ENCODE data around the gene MCF2L. TPM values are rescaled to one million over a fixed set of nuclear protein-coding genes. Genes with fewer than 3 reads are reported as not detected.
A peak's percentile ranks its signal among the peaks of the same experiment; 100 is the strongest.

Gene MCF2L
- total RNA-seq, 1 experiment from 2014 or later = 22.1 TPM

- Mint-ChIP-seq H3K9me3 (ENCODE audit: unreplicated experiment) (peaks cover 13% of the 10 kb centered on the region), H3K4me3 (ENCODE audit: unreplicated experiment) (no peak overlapping the region), H3K4me1 (ENCODE audit: low read depth, unreplicated experiment) (no peaks in the 10 kb centered on the region), H3K27me3 (ENCODE audit: insufficient read depth, unreplicated experiment) (peaks cover 5% of the 10 kb centered on the region), H3K27ac (ENCODE audit: unreplicated experiment) (no peak overlapping the region), H3K36me3 (ENCODE audit: insufficient read depth, unreplicated experiment) (no peaks in the 10 kb centered on the region)
- DNase-seq = peak in 1 of 2 experiments; percentile 10
- POLR2A ChIA-PET = no interaction called here
- no peaks in the 10 kb centered on the region for H3K9me3 ChIP-seq
- no peak for TF ChIP-seq CTCF (IDR thresholded peaks at IDR 0.05; ENCODE audit: insufficient read depth in 1 of 2, low read depth in 1 of 2, low read length in 1 of 2, severe bottlenecking in 1 of 2, unreplicated experiment in 1 of 2)
- BruUV-seq (replicated peaks) = no TSS peak
- H3K27me3 ChIP-seq (replicated peaks; ENCODE audit: control insufficient read depth, insufficient read depth, low read length) = no peaks in the 10 kb centered on the region; the same call in 1 of the 2 replicates
- H3K4me3 ChIP-seq (ENCODE audit: low read depth, low read length) = no peak overlapping the region
- H3K4me1 ChIP-seq = peaks cover 4% of the 10 kb centered on the region; the same call in 1 of the 2 replicates
- CTCF ChIA-PET = interaction anchor here (1.3 kb wide), 1 partner anchor 59 kb away, joined by 8 read pairs; no protein-coding TSS in a partner anchor
- intact Hi-C loops (cut with micrococcal nuclease; ENCODE audit: unreplicated experiment) = no loop called here
- peaks cover 1% of the 10 kb centered on the region; the same call in 1 of the 2 replicates for H3K36me3 ChIP-seq (ENCODE audit: control insufficient read depth, insufficient read depth, low read length)
Measured at GRCh38 chr13:112970552-112971287, 1.7 kb downstream of the MCF2L start.

- no peak overlapping the region for H3K27ac Mint-ChIP-seq (ENCODE audit: unreplicated experiment)
- H3K36me3 Mint-ChIP-seq (ENCODE audit: insufficient read depth, unreplicated experiment) = no peaks in the 10 kb centered on the region
- no peaks in the 10 kb centered on the region; the same call in 1 of the 2 replicates for H3K27me3 ChIP-seq (replicated peaks; ENCODE audit: control insufficient read depth, insufficient read depth, low read length)
- ChIA-PET POLR2A (no interaction called here), CTCF (no interaction called here)
- no peak for TF ChIP-seq CTCF (IDR thresholded peaks at IDR 0.05; ENCODE audit: insufficient read depth in 1 of 2, low read depth in 1 of 2, low read length in 1 of 2, severe bottlenecking in 1 of 2, unreplicated experiment in 1 of 2)
- H3K4me3 Mint-ChIP-seq (ENCODE audit: unreplicated experiment) = no peak overlapping the region
- no peaks in the 10 kb centered on the region for H3K9me3 ChIP-seq
- peaks cover 13% of the 10 kb centered on the region for H3K9me3 Mint-ChIP-seq (ENCODE audit: unreplicated experiment)
- intact Hi-C loops (cut with micrococcal nuclease; ENCODE audit: unreplicated experiment) = no loop called here
- H3K4me3 ChIP-seq (ENCODE audit: low read depth, low read length) = no peak overlapping the region
- peaks cover 4% of the 10 kb centered on the region; the same call in 1 of the 2 replicates for H3K4me1 ChIP-seq
- H3K27me3 Mint-ChIP-seq (ENCODE audit: insufficient read depth, unreplicated experiment) = peaks cover 5% of the 10 kb centered on the region
- H3K36me3 ChIP-seq (ENCODE audit: control insufficient read depth, insufficient read depth, low read length) = peaks cover 1% of the 10 kb centered on the region; the same call in 1 of the 2 replicates
- no peaks in the 10 kb centered on the region for H3K4me1 Mint-ChIP-seq (ENCODE audit: low read depth, unreplicated experiment)
- no TSS peak for BruUV-seq (replicated peaks)
- peak in 1 of 2 experiments; percentile 20 for DNase-seq
Measured at GRCh38 chr13:112971288-112971643, 2.3 kb downstream of the MCF2L start.

DNA sequence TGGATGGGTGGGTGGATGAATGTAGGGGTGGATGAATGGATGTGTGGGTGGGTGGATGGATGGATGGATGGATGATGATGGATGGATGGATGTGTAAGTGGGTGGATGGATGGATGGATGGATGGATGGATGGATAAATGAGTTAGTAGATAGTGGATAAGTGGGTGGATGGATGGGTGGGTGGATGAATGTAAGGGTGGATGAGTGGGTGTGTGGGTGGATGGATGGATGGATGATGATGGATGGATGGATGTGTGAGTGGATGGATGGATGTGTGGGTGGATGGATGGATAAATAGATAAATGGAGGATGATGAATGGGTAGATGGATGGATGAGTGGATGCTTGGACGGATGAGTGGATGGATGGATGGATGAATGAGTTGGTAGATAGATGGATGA, 3.2 kb downstream of the MCF2L start:
- TF ChIP-seq CTCF (IDR thresholded peaks at IDR 0.05; ENCODE audit: insufficient read depth in 1 of 2, low read depth in 1 of 2, low read length in 1 of 2, severe bottlenecking in 1 of 2, unreplicated experiment in 1 of 2) = no peak
- ChIA-PET POLR2A (no interaction called here), CTCF (no interaction called here)
- Mint-ChIP-seq H3K4me1 (ENCODE audit: low read depth, unreplicated experiment) (no peaks in the 10 kb centered on the region), H3K27ac (ENCODE audit: unreplicated experiment) (no peak overlapping the region), H3K4me3 (ENCODE audit: unreplicated experiment) (no peak overlapping the region), H3K27me3 (ENCODE audit: insufficient read depth, unreplicated experiment) (peaks cover 5% of the 10 kb centered on the region), H3K36me3 (ENCODE audit: insufficient read depth, unreplicated experiment) (no peaks in the 10 kb centered on the region), H3K9me3 (ENCODE audit: unreplicated experiment) (peaks cover 13% of the 10 kb centered on the region)
- H3K4me3 ChIP-seq (ENCODE audit: low read depth, low read length) = no peak overlapping the region
- no peaks in the 10 kb centered on the region for H3K9me3 ChIP-seq
- intact Hi-C loops (cut with micrococcal nuclease; ENCODE audit: unreplicated experiment) = no loop called here
- peak in 1 of 2 experiments; percentile 3 for DNase-seq
- H3K36me3 ChIP-seq (ENCODE audit: control insufficient read depth, insufficient read depth, low read length) = peaks cover 1% of the 10 kb centered on the region; the same call in 1 of the 2 replicates
- no peaks in the 10 kb centered on the region; the same call in 1 of the 2 replicates for H3K27me3 ChIP-seq (replicated peaks; ENCODE audit: control insufficient read depth, insufficient read depth, low read length)
- peaks cover 4% of the 10 kb centered on the region; the same call in 1 of the 2 replicates for H3K4me1 ChIP-seq
- no TSS peak for BruUV-seq (replicated peaks)

All from Caco-2 (cell line).